ENCODE data around the gene NBPF3. TPM values are rescaled to one million over a fixed set of nuclear protein-coding genes. Genes with fewer than 3 reads are reported as not detected.
"Not testable (repeated sequence)": the region's sequence is repeated elsewhere in the genome, so short reads cannot be mapped to it uniquely, and the experiment has no call there.

The NBPF3 gene
- 3.9 TPM for total RNA-seq

- H3K27ac ChIP-seq: peak within 1 kb of the TSS; percentile 27 to 31
- H3K9me3 ChIP-seq: no peaks in the 10 kb centered on the region
- peaks cover 0 to under 1% of the 10 kb centered on the region in 2 donors for H3K36me3 ChIP-seq
- TF ChIP-seq, protein P1, sequence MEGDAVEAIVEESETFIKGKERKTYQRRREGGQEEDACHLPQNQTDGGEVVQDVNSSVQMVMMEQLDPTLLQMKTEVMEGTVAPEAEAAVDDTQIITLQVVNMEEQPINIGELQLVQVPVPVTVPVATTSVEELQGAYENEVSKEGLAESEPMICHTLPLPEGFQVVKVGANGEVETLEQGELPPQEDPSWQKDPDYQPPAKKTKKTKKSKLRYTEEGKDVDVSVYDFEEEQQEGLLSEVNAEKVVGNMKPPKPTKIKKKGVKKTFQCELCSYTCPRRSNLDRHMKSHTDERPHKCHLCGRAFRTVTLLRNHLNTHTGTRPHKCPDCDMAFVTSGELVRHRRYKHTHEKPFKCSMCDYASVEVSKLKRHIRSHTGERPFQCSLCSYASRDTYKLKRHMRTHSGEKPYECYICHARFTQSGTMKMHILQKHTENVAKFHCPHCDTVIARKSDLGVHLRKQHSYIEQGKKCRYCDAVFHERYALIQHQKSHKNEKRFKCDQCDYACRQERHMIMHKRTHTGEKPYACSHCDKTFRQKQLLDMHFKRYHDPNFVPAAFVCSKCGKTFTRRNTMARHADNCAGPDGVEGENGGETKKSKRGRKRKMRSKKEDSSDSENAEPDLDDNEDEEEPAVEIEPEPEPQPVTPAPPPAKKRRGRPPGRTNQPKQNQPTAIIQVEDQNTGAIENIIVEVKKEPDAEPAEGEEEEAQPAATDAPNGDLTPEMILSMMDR (IDR thresholded peaks at IDR 0.05): no peak
- peak within 1 kb of the TSS; percentile 80 to 81 for H3K4me3 ChIP-seq
- peaks cover 0 to 14% of the 10 kb centered on the region in 2 donors for H3K4me1 ChIP-seq
- intact Hi-C loops (cut with DNase I): no loop called here
- H3K27me3 ChIP-seq: no peaks in the 10 kb centered on the region
- peak; percentile 38 to 89 for DNase-seq (ENCODE audit: low spot score in 2 of 2)
Measured at GRCh38 chr1:21439721-21440629, at the start of gene NBPF3. Gene NBPF3 (plus strand): TSS chr1:21440137. CDS start chr1:21445087, 4,950 bp downstream.

DNA sequence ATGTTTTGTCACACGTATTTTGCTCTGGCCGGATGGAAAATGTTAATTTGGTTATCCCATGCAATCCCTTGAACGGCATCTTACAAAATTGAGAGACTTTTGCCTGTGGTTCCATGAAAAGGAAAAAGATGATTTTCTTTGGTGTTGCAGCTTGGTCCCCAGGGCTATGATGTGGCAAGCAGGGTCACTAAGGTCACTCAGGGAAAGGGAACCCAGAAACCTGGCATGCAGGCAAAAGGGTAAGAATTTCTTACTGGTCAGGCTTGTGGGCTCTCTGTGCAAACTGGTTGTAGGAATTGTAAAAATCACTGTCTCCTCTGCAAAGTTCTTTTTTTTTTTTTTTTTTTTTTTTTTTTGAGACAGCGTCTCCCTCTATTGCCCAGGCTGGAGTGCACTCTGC, 48.4 kb upstream of the NBPF3 start:
- no peak for DNase-seq (ENCODE audit: low spot score in 2 of 2)
- TF ChIP-seq, protein P1 (IDR thresholded peaks at IDR 0.05): no peak
- Histone ChIP-seq H3K9me3 (no peaks in the 10 kb centered on the region), H3K4me1 (no peaks in the 10 kb centered on the region), H3K27me3 (no peaks in the 10 kb centered on the region), H3K4me3 (no peak overlapping the region), H3K36me3 (no peaks in the 10 kb centered on the region), H3K27ac (no peak overlapping the region)
- intact Hi-C loops (cut with DNase I): no loop called here

DNA sequence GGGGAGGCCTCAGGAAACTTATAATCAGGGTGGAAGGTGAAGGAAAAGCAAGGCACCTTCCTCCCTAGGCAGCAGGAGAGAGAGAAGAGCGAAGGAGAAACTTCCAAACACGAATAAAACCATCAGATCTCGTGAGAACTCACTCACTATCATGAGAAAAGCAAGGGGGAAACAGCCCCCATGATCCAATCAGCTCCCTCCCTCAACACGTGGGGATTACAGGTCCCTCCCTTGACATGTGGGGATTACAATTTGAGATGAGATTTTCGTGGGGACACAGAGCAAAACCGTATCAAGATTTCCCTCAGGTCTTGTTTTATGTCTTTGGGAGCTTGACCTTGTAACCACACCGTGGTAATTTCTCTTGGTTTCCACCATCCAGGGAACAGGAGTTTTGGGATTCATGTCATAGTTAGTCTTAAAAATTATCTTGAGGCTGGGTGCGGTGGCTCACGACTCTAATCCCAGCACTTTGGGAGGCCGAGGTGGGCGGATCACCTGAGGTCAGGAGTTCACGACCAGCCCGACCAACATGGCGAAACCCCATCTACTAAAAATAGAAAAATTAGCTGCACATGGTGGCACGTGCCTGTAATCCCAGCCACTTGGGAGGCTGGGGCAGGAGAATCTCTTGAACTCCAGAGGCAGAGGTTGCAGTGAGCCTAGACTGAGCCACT, 47.2 kb upstream of the NBPF3 start:
- TF ChIP-seq, protein P1 (IDR thresholded peaks at IDR 0.05): no peak
- Histone ChIP-seq H3K36me3 (no peaks in the 10 kb centered on the region), H3K27ac (no peak overlapping the region), H3K27me3 (no peaks in the 10 kb centered on the region), H3K4me3 (no peak overlapping the region), H3K9me3 (no peaks in the 10 kb centered on the region), H3K4me1 (no peaks in the 10 kb centered on the region)
- intact Hi-C loops (cut with DNase I): no loop called here
- no peak for DNase-seq (ENCODE audit: low spot score in 2 of 2)

DNA sequence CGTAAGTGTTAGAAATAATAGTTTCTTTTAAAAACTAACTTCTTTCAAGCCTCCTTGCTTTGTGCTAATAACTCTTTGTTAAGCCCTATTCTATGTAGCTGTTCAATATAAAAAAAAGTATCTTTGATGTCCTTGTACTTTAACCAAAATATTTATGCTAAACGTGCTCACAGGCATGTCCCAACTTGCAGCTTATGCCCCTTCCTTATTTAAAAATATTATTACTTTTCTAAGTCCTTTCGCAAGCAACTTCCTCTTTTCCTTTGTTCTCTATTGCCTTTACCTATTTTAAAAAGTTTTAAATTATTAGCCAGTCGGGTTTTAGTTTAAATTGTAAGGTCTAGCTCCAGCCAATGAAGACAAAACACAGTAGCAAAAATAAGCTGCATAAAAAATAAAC, 43.4 kb upstream of the NBPF3 start:
- intact Hi-C loops (cut with DNase I): no loop called here
- Histone ChIP-seq H3K4me3 (no peak overlapping the region), H3K36me3 (no peaks in the 10 kb centered on the region), H3K27me3 (no peaks in the 10 kb centered on the region), H3K4me1 (no peaks in the 10 kb centered on the region), H3K9me3 (no peaks in the 10 kb centered on the region), H3K27ac (no peak overlapping the region)
- no peak for DNase-seq (ENCODE audit: low spot score in 2 of 2)
- TF ChIP-seq, protein P1 (IDR thresholded peaks at IDR 0.05): no peak

GRCh38 chr1:21397813-21398188, 42.1 kb upstream of the NBPF3 start:
- DNase-seq (ENCODE audit: low spot score in 2 of 2): no peak
- H3K27ac ChIP-seq: no peak overlapping the region
- no peaks in the 10 kb centered on the region for H3K9me3 ChIP-seq
- no peaks in the 10 kb centered on the region for H3K4me1 ChIP-seq
- intact Hi-C loops (cut with DNase I): no loop called here
- no peak overlapping the region for H3K4me3 ChIP-seq
- H3K36me3 ChIP-seq: no peaks in the 10 kb centered on the region
- H3K27me3 ChIP-seq: no peaks in the 10 kb centered on the region
- TF ChIP-seq, protein P1 (IDR thresholded peaks at IDR 0.05): no peak

- not testable (repeated sequence) for DNase-seq (ENCODE audit: low spot score in 2 of 2)
Measured at GRCh38 chr1:21401726-21402346, 38.1 kb upstream of the NBPF3 start.

More at GRCh38 chr1:21401726-21402346, 38.1 kb upstream of the NBPF3 start:
- H3K36me3 ChIP-seq; H3K9me3 ChIP-seq; H3K4me1 ChIP-seq; intact Hi-C loops (cut with DNase I); H3K4me3 ChIP-seq; H3K27me3 ChIP-seq; H3K27ac ChIP-seq: not testable (repeated sequence)
